DMS79 (cell line): Measurements from ENCODE around the gene LRRC55.

Source experiments
- DNase-seq: peaks from one replicate; lab custom pipeline; 2025; lab: John Stamatoyannopoulos, UW

LRRC55 gene

DNA sequence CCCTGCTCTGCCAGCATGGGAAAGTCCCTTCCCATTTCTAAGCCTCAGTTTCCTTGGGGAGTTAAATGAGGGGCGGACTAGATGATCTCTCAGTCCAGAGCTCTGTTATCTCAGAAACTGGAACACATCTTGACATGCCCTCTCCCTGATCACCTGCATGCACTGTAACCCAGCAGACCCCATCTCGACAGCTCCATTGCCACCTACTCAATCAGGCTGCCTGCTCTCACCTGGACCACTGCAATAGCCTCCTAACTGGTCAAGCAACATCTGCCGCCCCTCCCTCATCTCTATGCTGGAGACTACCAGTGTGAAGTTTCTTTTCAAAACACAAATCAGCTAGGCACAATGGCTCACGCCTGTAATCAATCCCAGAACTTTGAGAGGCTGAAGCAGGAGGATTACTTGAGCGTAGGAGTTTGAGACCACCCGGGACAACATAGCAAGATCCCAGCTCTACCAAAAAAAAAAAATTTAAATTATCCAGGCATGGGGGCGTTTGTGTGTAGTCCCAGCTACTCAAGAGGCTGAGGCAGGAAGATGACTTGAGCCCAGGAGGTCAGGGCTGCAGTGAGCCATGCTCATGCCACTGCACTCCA lies 22.2 kb downstream of the LRRC55 start:
- no peak for DNase-seq

DNA sequence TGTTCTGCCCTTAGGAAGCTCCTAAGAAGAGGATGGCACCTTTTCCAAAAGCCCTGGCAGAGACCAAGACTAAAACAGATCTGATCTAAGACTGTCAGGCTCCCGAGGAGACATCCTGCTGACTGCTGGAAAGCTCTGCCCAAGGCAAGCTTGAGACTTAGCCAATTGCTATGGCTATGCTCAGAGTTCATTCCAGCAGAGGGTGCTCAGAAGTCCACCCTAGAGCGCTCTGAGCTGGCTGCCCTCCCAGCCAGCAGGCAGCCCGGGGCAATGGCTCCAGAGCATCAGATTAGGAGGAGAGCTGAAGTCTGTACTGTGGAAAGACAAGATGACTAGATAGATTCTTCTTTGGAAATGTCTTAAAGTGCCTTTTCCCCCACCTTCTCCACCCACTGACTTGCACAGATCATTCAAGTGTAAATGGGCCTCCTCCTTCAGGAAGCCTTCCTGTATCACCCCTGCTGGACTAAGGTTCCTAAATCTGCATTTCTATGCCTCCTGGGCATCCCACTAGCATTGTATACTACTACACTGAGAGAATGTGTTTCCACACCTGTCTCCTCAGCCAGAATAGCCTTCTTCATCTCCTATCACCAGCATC lies 23.4 kb downstream of the LRRC55 start:
- no peak for DNase-seq

DNA sequence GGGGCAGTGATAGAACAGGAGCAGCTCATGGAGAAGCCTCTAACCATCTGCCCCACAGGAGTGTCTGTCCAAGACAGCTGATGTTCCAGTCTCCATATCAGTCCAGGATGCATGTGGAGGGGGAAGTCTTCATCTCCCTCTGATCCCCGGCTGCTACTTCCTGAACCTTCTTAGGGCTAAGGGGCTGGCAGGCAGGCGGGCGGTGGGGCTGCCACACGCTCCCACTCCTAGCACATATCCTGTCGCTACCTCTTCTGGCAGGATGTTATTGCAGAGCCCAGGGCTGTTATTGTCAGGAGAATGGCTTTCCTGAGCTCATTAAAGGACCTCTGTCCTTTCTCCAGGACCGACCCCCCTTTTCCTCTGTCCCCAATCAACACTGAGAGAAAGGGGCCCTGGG lies 25.4 kb downstream of the LRRC55 start:
- no peak for DNase-seq

DNA sequence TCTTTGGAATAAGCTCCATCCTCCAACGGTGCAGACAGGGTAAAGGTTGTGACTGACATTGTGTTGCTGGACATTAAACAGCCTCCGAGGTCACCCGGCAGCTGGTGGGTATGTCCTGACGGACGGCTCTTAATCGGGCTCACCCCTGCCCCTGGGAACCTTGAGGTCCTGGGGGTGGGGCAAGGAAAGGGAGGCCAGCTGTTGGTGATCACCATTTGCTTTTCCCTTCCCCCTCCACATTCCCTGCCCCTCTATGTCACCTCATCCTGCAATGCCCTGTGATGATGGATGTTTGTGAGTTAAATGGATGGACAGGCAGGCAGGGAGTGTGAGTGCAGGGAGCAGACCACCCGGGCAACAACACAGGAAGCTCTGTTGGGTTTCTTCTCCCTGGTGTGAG lies 29.0 kb downstream of the LRRC55 start:
- DNase-seq = no peak

DNA sequence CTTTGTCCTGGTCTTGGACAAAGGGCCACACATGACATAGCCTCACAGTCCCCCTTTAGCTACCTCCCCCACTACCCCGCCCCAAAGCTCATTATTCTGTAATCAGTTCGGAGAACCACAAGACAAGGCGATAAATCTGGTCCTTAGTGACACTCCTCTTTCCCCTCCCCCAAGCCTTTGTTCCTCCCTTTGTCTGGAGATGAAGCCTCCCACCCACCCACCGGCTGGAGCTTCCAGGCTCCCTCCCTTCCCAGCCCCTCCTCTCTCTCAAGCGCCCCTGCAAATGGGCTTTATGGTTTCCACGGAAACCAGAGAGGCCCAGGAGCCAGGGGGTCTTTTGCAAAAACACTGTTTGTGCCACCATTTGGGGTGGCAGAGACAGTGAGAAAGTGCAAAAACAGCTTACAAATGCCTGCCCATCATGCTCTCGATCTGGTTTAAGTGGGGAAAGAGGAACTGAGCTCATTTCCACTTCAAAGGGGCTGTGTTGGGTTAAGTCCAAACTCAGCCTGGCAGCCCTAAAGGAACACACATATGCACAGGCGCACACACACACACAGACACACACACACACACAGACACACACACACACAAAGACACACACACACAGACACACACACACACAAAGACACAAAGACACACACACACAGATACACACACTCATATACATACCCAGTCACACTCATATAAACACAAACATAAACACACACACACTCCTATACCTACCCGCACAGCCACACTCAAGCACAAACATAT lies 31.8 kb downstream of the LRRC55 start:
- no peak for DNase-seq

DNA sequence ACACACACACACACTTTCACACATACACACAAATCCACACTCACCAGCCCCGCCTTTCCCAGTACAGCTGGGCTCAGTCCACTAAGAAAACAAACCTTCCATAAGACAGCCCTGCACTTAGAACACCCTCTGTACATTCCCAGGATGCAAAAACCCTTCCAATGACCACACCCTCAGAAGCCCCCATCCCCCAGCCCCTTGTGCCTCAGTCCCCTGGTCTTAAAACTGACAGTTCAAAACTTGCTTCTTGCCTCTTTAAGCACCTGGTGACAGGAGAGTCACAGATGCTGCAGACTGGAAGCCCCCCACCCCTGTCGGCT lies 32.3 kb downstream of the LRRC55 start:
- no peak for DNase-seq

DNA sequence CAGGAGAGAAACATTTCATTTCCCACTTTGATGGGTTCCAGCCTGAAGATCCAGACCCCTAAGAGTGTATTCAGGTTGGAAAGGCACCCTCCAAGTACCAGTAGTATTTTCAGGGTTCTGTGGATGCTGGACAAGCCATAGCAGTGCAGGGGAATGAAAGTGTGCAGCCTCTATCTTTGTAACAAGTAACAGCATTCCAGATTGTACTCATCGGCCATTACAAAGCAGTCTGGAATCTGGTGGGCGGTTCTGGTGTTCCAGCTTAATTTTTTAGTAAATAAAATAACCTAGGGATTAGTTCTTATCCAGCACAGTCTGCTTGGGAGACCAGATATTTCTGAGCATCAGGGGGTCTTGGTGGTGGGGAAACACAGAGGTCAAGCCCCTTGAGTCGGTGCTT lies 32.7 kb downstream of the LRRC55 start:
- no peak for DNase-seq

DNA sequence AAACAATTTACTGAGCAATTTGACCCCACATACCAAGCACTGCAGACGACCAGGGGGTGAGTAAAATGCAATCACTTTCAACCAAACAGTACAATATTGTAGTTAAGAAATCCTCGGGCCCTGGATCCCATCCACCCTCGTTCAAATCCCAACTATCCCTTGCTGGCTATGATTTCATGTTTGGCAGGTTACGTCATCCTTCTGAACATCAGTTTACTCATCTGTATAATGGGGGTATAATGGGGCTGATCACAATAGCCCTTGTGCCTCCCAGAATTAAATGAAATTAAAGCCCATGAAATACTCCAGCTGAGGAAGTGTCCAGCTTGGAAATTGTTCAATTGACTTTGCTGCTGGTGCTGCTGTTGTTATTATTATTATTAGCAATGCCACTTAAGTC lies 34.7 kb downstream of the LRRC55 start:
- no peak for DNase-seq

DNA sequence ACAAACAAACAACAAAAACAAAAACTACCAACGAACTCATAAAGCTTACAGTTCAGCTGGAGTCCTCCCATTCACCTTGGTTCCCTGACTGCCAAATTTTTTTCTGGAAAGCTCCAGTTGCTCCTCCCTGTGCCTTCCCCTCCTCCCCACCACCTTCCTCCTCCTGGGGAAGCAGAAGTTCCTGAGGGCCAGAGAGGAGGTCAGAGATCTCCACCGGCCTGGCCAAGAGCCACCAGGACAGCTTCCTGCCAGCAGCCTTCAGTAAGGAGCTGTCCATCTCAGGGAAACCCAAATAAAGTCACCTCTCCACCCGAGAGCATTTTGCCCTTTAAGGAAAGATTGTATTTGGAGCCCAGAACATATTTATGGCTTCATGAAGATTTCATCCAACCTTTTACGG lies 35.3 kb downstream of the LRRC55 start:
- no peak for DNase-seq

DNA sequence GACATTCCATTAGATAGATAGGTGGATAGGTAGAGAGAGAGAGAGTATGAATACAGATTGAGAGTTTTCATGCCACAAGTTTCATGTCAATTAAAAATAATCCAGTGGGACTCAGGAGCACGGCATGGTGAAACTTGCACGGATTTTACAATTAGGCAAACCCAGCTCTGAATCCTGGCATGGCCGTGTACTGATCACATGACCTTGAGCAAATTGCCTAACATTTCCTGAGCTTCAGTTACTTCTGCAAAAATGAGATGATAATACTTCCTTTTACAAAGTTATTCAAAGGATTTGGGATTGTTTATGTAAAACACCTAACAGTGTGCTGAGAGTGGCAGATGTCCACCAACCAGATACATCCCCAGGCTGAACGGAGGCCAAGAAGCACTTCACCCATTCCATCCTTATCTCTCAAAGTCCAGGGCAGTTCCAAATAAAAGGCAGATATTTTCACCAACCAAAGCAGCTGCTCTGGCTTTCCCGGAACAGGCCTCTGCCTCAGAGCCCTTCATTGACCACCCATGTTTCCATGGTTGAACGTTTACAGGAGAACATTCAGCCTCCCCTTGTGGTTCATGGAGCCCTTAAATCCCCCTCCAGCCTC lies 37.4 kb downstream of the LRRC55 start:
- DNase-seq = no peak

DNA sequence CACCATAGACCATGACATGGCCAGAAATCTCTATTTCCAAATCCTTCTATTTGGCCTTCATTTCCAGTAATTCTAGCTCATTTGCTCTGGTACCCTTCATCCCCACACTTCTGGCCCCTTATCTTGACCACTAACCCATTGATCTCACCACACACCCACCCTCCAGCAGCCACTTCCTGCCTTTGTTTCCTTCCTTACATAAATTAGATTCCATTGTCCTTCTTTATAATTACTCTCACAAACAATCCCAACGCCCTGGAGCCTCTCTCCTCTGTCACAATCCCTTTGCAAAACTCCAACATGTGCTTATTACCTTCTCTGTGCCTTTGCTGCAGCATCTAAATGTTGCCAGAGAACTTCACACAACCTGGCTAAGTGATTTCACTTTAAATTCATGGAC lies 40.5 kb downstream of the LRRC55 start:
- no peak for DNase-seq

DNA sequence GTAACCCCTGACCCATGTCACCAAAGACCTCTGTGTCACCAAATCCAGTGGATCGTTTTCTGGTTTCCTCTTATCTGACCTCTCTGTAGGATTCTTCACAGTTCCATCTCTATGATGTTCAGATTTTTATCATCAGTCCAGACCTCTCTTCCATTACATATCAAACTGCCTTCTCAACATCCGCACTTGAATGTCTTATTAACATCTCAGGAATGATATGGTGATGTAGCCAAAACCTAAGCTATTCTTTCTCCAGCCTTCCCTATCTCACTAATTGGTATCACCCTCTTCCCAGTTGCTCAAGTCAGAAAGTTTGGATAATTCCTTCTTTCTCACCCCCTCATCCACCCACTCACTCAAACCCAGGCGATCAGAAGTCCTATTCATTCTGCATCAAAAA lies 41.8 kb downstream of the LRRC55 start:
- DNase-seq = no peak

DNA sequence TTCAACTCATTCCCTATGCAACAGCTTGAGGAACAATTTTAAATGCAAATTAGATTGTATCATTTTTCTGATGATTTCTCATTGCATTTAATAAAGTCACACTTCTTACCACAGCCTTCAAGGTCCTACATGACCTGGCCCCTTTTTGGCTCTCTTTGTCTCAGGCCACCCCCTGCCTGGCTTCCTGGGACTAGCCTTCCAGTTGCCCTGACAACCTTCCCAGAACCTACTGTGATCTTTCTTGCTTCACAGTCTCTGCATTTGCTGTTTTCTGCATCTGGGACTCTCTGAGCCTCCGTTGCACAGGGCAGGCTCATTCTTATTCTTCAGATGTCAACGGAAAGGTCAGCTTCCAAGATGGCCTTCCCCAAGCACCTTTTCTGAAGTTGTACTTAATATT lies 42.4 kb downstream of the LRRC55 start:
- DNase-seq = no peak

DNA sequence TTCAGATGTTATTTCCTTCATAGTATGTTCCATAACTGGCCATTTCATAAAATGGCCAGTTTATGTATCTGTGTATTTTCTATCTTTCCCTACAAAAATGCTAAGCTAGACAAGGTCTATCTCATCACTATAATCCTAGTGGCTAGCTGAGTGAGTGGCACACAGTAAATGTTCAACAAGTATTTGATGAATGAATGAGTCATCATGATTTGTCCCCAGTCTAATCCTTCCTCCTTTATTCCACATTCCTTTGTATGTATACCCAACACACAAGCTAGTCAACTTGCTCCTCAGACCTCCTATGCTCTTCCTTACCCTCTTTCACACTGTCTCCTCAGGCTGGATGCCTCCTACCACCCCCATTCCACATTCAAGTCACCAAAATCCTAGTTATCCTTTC lies 42.8 kb downstream of the LRRC55 start:
- DNase-seq = no peak

DNA sequence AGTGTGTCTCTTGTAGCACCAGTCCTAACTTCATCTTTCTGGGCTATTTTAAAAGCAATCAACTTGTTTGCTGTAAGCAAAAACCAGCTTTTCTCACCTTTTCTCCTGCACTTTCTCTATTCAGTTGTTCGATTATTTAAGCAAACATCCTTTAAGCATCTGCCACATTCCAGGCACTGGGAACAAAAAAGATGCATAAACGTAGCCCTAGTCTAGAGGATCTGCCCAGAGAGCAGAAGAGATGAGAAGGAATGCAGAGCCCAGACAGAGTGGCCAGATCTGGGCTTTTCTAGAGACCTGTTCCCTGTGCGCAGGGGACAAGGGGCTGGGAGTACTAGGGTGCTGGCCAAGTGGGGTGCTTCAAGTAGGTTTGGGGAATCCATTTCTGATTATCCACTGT lies 46.8 kb downstream of the LRRC55 start:
- no peak for DNase-seq

DNA sequence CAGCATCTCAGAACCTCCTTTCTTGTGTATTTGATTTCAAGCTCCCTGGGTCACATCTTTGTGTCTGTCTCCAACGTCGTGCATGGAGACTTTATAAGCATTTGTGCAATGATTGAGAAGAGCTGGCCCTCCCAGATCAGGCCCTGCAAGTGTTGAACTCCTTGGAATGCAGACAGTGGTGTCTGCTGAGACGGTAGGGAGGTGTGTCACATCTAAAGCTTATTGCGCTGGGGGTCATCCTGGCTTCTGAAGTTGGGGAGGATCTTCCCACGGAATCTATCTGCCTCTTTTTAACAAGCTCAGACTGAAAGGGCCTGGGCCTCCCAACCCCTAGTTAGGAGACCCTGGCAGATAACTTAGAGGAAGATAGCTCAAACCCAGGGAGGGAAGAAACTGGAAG lies 48.6 kb downstream of the LRRC55 start:
- DNase-seq = no peak

DNA sequence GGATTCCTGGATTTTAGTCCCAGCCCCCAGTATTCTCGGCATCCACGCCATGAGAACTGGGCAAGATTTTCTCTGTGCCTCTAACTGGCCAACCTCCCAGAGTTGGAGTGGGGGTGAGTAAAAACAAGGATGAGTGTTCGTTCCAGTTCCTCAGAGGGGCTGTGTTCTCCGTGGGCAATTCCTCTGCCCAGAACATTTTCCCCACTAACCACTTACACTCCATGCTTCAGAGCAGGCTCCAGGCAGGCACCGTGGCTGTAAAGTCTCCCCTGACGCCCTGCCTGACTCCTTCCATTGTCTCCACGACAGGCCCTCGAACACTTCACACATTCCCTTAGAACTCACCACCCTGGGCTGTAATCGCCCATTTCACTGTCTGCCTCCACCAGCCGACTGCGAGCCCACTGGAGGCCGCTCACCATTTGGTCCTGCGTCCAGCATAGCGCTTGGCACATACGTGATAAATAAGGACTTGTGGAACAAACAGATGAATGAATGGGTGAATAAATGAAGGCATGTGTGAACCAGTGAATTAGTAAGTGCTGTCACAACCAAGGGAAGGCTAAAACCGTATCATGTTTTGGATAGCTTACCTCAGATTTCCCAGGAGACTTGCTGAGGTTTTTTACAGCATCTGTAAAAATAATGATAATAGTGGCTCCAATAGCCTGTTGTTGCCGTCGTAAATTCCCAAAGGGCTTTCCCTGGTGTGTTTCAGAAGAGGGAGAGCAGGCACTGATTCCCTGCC lies 49.2 kb downstream of the LRRC55 start:
- DNase-seq = no peak

DNA sequence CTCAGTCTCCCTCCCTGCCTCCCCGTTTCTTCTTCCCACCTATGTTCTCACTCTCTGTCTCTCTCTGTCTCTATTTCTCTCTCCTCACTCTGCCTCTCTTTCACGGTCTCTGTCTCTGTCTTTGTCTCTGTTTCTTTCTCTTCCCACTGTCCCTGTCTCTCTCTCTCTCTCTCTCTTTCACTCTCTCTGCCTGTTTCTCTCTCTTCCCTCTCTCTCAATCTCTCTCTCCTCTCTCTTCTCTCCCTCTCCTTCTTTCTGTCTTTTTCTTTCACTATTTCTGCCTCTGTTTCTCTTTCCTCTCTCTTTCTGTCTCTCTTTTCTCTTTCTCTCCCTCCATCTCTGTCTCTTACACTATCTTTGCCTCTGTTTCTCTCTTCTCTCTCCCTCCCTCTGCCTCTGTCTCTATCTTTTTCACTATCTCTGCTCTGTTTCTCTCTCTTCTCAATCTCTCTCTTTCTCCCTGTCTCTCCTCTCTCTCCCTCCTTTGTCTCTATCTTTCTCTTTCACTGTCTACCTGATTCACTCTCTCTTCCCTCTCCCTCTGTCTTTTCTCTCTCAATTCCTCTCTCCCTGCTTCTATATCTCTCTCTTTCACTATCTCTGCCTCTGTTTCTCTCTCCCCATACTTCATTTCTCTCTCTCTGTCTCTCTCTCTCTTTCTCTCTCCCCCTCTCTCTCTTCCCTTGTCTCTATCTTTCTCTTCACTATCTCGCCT lies 49.9 kb downstream of the LRRC55 start:
- no peak for DNase-seq

DNA sequence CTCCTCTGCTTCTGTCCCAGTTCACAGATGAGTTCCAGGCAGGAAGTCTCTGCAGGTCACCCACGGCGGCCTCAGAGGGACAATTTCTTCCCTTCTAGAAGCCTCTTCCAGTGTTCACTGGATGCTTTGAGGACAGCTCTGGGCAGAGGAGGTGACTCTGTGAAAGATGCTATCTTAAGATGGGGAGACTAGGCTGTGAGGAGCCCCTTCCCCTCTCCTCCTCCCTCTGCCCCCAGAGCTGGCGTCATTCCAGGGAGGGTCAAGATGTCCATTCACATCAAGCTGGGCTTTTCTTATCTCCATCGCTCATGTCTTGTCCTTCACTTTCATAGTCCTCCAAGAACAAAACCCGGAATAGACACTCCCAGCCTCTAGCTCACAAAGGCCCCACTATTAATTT lies 51.9 kb downstream of the LRRC55 start:
- no peak for DNase-seq

DNA sequence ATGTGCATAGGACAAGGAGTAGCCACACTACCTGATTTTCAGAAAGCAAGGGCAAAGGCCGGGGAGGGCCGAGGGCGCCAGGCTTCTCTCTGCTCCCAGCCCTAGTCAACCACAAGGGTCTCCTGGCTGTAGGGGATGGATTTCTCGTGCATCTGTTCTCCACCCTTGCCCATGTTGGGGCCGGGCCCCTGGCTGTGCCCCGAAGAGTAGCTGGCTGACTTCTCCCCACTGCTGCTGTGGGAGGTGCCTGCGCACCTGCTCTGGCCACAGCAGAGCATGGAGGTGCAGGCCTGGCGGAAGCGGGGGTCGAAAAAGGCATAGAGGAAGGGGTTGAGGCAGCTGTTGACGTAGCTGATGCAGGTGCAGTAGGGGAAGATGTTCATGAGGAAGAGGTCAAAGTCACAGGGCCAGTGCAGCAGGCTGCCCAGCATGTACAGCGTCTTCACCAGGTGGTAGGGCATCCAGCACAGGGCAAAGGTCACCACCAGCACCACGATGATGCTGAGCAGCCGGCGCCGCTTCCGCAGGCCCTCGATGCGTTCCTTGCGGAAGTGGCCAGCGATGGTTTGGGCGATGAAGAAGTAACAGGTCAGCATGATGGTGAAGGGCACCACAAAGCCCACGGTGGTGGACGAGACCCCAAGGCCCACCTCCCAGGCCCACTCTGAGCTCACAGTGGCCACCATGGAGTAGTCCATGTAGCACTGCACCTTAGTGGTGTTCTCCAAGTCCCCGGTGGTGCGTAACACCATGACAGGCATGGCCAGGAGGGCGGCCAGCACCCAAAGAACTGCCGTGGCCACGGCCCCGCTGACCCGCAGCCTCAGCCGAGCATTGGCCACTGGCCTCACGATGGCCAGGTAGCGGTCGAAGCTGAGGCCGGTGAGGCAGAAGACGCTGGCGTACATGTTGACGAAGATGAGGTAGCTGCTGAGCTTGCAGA lies 54.3 kb downstream of the LRRC55 start:
- no peak for DNase-seq

DNA sequence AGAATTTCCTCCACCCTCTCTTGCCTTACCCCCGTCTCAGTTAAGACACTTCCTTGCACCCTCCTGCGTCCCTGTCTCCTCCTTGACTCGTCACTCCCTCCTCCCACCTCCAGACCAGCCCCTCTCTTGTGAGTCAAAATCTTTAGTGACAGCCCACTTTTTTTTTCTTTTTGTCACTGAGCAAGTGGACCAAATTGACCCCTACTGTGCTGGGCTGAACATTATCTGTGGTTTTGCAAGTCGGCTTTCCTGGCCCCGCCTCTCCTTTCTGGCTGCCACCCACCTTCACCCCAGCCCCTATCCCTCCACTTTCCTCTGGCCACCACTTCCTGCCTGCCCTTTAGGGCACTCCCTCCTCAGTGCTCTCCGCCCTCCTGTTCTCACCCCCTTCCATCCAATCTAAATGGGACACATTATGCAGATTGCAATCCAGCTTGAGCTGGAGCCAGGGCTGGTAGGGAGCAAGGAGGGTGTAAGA lies 55.5 kb downstream of the LRRC55 start, which contains the start of gene APLNR:
Gene APLNR (minus strand): TSS at position 47 of the 478 bp plus-strand sequence. CDS start 246 bp downstream, outside the sequence.
- DNase-seq = no peak
